ENCODE measurements around the gene MAD1L1.

Gene MAD1L1

GRCh38 chr7:1914321-1914720 lies 318.4 kb downstream of the MAD1L1 start:
- no peak for DNase-seq (ENCODE audit: low spot score)

GRCh38 chr7:1913466-1914282 lies 319.1 kb downstream of the MAD1L1 start:
- DNase-seq (ENCODE audit: low spot score): no peak

DNA sequence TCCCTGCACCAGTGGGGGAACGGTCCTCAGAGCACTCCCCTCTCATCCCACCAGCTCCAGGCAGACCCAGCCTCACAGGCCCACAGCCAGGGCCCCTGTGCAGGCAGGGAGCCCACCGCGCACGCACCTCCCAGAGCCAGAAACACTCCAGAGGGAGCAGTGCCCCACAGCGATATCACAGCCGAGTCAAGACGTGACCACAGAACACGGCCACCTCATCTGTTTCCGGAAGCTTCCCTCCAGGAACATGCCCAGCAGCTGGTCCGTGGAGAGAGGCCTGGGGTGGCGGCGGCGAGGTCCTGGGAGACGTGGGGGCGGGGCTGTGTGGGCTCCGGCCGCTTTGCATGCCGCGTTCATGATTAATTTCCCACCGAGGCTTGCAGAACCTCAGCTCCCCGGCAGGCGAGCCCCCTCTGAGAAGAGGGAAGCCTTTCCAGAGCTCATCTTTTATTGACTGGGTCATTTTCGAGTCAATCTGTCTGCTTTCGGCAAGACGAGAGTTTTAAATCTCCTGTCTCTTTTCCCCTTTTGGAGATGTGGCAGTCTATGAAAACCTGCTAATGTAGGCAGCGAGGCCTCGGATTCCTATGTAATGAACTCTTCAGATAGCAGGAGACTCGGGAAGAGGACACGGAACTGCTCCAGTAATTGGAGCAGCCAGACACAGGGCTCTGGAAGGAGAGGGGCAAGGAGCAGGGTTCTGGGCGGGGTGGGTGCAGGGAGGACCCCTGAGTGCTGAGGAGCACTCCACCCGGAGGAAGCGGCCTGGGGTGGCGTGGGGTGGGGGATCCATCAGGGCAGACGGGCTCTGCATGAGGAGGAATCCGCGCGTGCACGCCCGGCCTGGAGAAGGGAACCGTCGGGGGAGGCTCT lies 319.9 kb downstream of the MAD1L1 start:
- DNase-seq (ENCODE audit: low spot score): no peak

DNA sequence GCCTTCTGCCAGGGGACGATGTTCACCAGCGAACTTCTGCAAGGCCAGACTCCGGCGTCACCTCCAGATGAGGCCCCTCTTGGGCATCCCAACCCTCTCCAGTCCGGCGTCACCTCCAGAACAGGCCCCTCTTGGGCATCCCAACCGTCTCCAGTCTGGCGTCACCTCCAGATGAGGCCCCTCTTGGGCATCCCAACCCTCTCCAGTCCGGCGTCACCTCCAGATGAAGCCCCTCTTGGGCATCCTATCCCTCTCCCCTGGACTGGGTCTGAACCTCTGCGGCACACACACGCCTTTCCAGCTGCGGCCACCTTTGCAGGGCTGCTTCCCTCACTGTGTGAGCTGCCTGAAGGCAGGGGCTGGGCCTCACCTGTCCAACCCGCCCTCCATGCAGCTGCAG lies 321.2 kb downstream of the MAD1L1 start:
- DNase-seq (ENCODE audit: low spot score): no peak

DNA sequence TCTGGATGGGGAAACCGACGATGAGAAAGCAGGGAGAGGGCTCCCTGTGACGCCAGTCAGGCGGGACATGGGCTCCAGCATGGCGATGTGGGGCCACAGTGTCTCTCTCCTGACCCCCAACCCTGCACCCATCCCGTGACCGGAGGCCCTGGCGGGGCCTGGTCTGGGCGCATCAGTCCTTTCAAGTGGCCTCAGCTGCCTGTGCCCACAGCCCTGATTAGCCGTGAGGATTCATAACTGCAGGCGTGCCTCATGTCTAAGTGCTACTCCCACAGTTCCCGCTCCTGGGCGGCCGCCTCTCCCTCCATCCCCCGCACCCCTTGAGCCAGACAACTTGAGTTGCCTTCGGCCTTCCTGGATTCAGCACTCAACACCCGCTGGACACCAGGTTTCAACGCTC lies 321.9 kb downstream of the MAD1L1 start:
- no peak for DNase-seq (ENCODE audit: low spot score)

DNA sequence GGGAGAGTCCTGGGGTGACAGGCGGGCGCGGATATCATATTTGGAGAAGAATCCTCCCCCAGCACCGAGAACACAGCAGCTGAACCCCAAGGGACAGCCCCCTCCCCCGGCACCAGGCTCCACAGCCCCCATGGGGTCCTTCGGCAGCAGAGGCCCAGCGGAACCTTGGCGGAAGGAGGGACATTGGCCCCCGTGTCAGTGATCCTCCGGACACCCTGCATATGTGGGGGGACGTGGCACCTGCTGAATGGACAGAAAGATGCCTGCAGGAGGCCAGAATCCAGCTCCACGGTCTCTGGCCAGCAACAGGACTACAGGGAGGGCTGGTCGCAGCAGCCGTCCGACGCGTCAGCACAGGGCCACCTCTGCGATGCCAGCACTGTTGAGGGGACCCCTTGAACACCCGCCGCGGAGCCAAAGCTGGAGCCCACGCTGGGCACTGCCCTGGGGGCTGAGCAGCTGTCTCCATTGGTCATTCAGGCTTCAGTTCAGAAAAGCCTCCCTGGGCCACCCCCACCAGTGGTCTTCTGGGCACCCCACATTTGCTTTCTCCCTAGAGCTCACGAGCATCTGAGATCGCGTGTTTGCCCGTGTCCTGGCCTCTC lies 322.6 kb downstream of the MAD1L1 start:
- DNase-seq (ENCODE audit: low spot score): no peak

- DNase-seq (ENCODE audit: low spot score): no peak
Measured at GRCh38 chr7:1909476-1909875, 323.3 kb downstream of the MAD1L1 start.

- no peak for DNase-seq (ENCODE audit: low spot score)
Measured at GRCh38 chr7:1908823-1909420, 323.8 kb downstream of the MAD1L1 start.

GRCh38 chr7:1907751-1908365 lies 324.9 kb downstream of the MAD1L1 start:
- DNase-seq (ENCODE audit: low spot score): no peak

GRCh38 chr7:1906988-1907745 lies 325.6 kb downstream of the MAD1L1 start:
- no peak for DNase-seq (ENCODE audit: low spot score)

DNA sequence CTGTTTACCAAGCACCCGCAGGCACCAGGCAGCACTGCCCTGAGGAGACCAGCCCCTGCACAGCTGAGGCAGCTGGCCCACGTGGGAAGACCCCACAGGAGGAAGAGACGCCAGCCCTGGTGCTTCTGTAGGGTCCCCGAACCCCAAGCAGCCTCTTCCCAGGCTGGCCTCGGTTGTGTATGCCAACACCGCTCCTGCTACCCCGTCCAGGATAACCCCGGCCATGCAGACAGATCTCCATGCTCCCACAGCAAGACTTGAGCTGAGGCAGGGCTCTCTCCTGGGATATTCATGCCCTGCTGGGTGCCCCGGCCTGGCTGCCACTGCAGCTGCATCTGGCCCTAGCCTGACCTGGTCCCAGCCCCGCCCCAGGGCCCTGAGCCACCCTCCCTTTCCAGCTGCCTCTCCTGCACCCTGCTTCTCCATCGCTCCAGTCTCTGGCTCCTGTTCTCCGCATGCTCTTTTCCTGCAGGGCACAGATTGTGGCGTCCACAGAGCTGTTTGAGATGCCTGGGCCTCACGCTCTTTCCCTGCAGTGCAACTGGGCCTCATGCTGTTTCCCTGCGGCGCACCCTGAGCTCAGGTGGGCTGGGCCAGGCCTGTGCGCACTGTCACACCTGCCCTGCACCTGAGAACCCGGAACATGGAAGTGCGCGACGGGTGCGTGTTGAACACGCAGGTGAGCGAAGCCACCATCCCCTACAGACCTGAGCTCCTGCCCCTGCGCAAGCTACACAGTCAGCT lies 326.5 kb downstream of the MAD1L1 start:
- no peak for DNase-seq (ENCODE audit: low spot score)

DNA sequence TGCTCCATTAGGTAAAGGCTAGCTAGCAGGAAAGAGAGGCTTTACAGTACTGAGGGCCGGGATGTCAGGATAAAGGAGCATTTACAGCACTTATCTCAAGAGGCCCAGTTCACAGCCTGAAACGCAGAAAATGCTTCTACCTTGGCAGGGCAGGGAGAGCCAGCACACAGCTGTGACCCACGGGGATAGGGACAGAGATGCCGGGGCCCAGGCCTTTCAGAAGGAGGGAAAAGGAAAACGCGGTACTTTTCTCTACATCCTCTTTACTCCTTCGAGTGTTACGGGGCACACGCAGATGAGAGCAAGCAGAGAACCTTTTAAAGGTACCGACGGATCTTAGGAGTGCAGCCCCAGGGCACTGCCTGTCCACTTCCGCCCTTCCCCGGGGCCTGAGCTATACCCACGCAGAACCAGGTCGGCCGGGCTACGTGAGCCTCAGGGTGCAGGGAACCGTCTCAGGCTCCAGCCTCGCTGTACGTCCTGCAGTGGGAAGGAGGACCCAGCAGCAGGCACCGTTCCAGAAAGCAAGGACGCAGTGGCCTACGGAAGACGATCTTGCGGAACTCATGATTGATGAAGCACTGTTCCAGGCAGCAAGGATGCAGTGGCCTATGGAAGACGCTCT lies 330.4 kb downstream of the MAD1L1 start:
- no peak for DNase-seq (ENCODE audit: low spot score)

GRCh38 chr7:1901431-1902210 lies 331.1 kb downstream of the MAD1L1 start:
- DNase-seq (ENCODE audit: low spot score): no peak

DNA sequence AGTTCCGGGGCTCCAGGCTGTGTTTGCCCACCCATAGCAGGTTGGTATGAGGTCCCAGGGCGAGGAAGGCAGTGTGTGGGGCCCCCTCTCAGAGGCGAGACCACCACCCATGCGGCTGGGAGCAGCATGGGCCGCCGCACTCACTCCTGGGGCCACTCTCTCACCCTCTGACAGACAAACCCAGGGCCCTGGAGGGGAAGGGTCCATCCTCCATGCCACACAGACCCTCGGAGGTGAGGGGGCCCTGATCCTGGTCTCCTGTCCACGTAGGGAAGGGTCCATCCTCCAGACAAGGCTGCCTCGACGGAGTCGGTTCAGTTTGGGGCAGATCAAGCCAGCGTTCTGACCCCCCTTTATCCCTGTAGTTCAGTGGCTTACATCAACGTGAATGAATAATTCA lies 331.9 kb downstream of the MAD1L1 start:
- no peak for DNase-seq (ENCODE audit: low spot score)

DNA sequence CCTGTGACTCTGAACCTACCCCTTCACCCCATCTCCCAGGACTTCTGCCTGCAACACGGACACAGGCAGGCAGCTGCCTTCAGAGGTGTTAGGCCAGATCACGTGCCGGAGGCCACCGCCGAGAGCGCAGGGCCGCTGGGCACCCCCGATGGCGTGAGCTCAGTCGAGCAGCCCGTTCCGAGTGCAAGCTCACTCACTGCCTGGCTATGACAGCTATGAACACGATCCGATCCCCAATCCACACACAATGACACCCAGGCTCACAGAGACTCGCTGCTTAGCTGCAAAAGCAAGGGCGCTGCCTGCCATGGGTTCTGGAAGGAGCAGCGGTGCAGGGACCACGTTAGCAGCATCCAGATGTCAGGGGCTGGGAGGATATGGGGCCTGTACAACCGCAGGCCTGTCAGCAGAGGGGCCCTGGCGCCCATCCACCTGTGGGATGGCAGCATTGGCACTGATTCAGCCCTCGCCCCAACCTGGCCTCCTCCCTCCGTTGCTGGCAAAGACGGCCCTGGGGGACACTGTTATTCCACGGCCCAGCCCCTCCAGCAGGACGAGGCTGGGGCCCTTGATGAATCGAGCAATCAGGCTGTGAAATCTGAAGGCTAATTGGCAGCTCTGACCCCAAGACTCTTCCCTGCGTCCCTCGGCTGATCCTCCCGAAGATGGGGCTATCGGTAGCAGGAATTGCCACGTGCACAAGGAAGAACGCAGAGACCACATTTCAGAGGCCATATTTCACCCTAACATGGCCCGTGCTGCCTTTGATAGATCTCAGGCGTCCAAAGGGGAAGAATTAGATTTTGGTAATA lies 332.6 kb downstream of the MAD1L1 start:
- DNase-seq (ENCODE audit: low spot score): no peak

DNA sequence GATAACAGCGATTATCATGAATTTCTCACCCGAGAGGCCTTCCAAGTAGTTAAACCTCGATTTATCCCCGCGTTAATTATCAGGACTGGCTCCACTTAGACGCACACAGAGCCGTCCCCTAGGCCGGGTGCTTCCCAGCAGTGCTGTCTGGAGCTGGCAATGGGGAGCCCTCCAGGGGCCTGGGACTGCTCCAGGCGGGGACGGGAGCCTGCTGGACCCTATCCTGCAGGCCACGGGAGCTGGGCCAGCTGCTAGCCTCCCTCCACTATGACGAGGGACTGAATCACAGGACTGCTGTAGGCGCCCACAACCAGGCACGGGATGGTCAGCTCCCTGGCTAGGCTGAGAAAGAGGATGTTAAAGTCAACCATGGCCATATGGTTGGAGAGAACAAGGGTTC lies 333.5 kb downstream of the MAD1L1 start:
- DNase-seq (ENCODE audit: low spot score): no peak

- DNase-seq (ENCODE audit: low spot score): no peak
Measured at GRCh38 chr7:1898628-1899185, 334.0 kb downstream of the MAD1L1 start.
